GM23338 (cell line): ENCODE results near the gene KIF5A. TPM values are rescaled to one million over a fixed set of nuclear protein-coding genes. Genes with fewer than 3 reads are reported as not detected.

Experiments
- ATAC-seq: fragments of 200-7000 bp; cut with Tn5 transposase; 3 replicates; pipeline ENCODE4 v1.9.1; 2020
- DNase-seq: peaks from one replicate; pipeline ENCODE4 v3.0.0-alpha.2; 2015; ENCODE audit warnings: low spot score
- H2AFZ ChIP-seq: fragments of 200-600 bp; sonication (generic); 2 replicates; pipeline ENCODE4 v1.8.0; 2016; ENCODE audit warnings: antibody characterized with exemption, mild to moderate bottlenecking, moderate library complexity
- H3F3A ChIP-seq: fragments of 200-600 bp; sonication (generic); replicated peaks from 2 replicates; pipeline ENCODE4 v1.8.0; 2017; ENCODE audit warnings: antibody characterized with exemption, mixed run types, low read depth
- H3K27ac ChIP-seq: fragments of 200-600 bp; sonication (generic); 2 replicates; pipeline ENCODE4 v1.6.1; 2016; ENCODE audit warnings: low read depth
- H3K27me3 ChIP-seq: fragments of 200-600 bp; sonication (generic); 2 replicates; pipeline ENCODE4 v1.8.0; 2016; ENCODE audit warnings: mild to moderate bottlenecking, mixed run types, moderate library complexity; ENCODE audit not compliant: insufficient read depth
- H3K36me3 ChIP-seq: fragments of 200-600 bp; sonication (generic); 2 replicates; pipeline ENCODE4 v1.8.0; 2016; ENCODE audit warnings: mild to moderate bottlenecking; ENCODE audit not compliant: insufficient read depth
- H3K4me1 ChIP-seq: fragments of 200-600 bp; sonication (generic); 2 replicates; pipeline ENCODE4 v1.8.0; 2016; ENCODE audit warnings: mild to moderate bottlenecking, moderate library complexity; ENCODE audit not compliant: insufficient read depth
- H3K4me2 ChIP-seq: fragments of 200-600 bp; sonication (generic); 2 replicates; pipeline ENCODE4 v1.7.1; 2017; ENCODE audit warnings: mixed run types
- H3K4me3 ChIP-seq: fragments of 200-600 bp; sonication (generic); 2 replicates; pipeline ENCODE4 v1.6.1; 2016; ENCODE audit warnings: mixed run types
- H3K79me2 ChIP-seq: fragments of 200-600 bp; sonication (generic); replicated peaks from 2 replicates; pipeline ENCODE4 v1.8.0; 2017; ENCODE audit warnings: mild to moderate bottlenecking; ENCODE audit not compliant: insufficient read depth
- H3K9me2 ChIP-seq: fragments of 200-600 bp; sonication (generic); 2 replicates; pipeline ENCODE4 v1.8.0; 2017; ENCODE audit not compliant: insufficient read depth
- H4K20me1 ChIP-seq: fragments of 200-600 bp; sonication (generic); replicated peaks from 2 replicates; pipeline ENCODE4 v1.8.0; 2017; ENCODE audit warnings: mild to moderate bottlenecking; ENCODE audit not compliant: insufficient read depth
- H3K27ac Mint-ChIP-seq: 2 replicates; pipeline ENCODE4 v1.8.0; 2020; ENCODE audit warnings: inconsistent platforms, mild to moderate bottlenecking, moderate library complexity, mixed read lengths
- H3K27me3 Mint-ChIP-seq: 3 replicates; pipeline ENCODE4 v1.8.0; 2022; ENCODE audit warnings: low read depth, mild to moderate bottlenecking, moderate library complexity, mixed read lengths, inconsistent platforms; ENCODE audit not compliant: insufficient read depth, poor library complexity
- H3K36me3 Mint-ChIP-seq: 3 replicates; pipeline ENCODE4 v1.8.0; 2021; ENCODE audit warnings: low read depth, mild to moderate bottlenecking, inconsistent platforms, moderate library complexity, mixed read lengths
- H3K4me1 Mint-ChIP-seq: 3 replicates; pipeline ENCODE4 v1.8.0; 2020; ENCODE audit warnings: mild to moderate bottlenecking, inconsistent platforms, mixed read lengths
- H3K4me3 Mint-ChIP-seq: 3 replicates; pipeline ENCODE4 v1.8.0; 2021; ENCODE audit warnings: moderate library complexity, mild to moderate bottlenecking, inconsistent platforms, mixed read lengths
- H3K9me3 Mint-ChIP-seq: 3 replicates; pipeline ENCODE4 v1.8.0; 2020; ENCODE audit warnings: moderate library complexity, mild to moderate bottlenecking, inconsistent platforms, mixed read lengths
- EZH2phosphoT487 ChIP-seq: fragments of 200-600 bp; sonication (generic); IDR thresholded peaks from one replicate; pipeline ENCODE4 v1.8.1; 2018; ENCODE audit warnings: antibody characterized with exemption; ENCODE audit not compliant: unreplicated experiment
- JUNB ChIP-seq: IDR thresholded peaks from one replicate; pipeline ENCODE4 v1.6.1; 2016; ENCODE audit warnings: antibody characterized with exemption; ENCODE audit not compliant: unreplicated experiment
- POLR2AphosphoS5 ChIP-seq: IDR thresholded peaks from 2 replicates; pipeline ENCODE4 v1.6.1; 2016; ENCODE audit warnings: antibody characterized with exemption, low read depth
- REST ChIP-seq: IDR thresholded peaks from one replicate; pipeline ENCODE4 v1.6.1; 2018; ENCODE audit warnings: antibody characterized with exemption; ENCODE audit not compliant: unreplicated experiment
- STAT1 ChIP-seq: IDR thresholded peaks from one replicate; pipeline ENCODE4 v1.6.1; 2016; ENCODE audit warnings: antibody characterized with exemption; ENCODE audit not compliant: unreplicated experiment
- ZNF114 ChIP-seq: fragments of 250-450 bp; sonication (Bioruptor Pico); IDR thresholded peaks from 2 replicates; pipeline ENCODE4 v1.5.0; 2020; ENCODE audit warnings: mild to moderate bottlenecking, moderate library complexity
- ZNF331 ChIP-seq: fragments of 250-450 bp; sonication (Bioruptor Pico); IDR thresholded peaks from 2 replicates; pipeline ENCODE4 v1.5.0; 2020; ENCODE audit warnings: low read depth, mild to moderate bottlenecking, moderate library complexity
- ZNF462 ChIP-seq: fragments of 250-450 bp; sonication (Bioruptor Pico); IDR thresholded peaks from 2 replicates; pipeline ENCODE4 v1.5.0; 2020; ENCODE audit warnings: mild to moderate bottlenecking, moderate library complexity
- polyA plus RNA-seq: library from polyadenylated mRNA; unstranded; fragments of >200 nt; fragmentation: Nextera tagmentation; extraction: Ambion mirVana; gene quantifications from 2 replicates; pipeline ENCODE4 v1.2.1, GENCODE V29; 2016
- total RNA-seq: library from RNA; depleted of rRNA; stranded (reverse); fragments of >200 nt; shearing (Covaris generic); gene quantifications from 2 replicates; pipeline ENCODE4 v1.2.3, GENCODE V29; 2014

KIF5A gene
- total and polyA plus RNA-seq, 2 experiments from 2014 or later, result 11.1 to 21.3 TPM

- no peak for TF ChIP-seq ZNF331
- TF ChIP-seq ZNF114, result no peak
These were observed 30.7 kb upstream of the KIF5A start (continued) for GRCh38 chr12:57518920-57519795.

GRCh38 chr12:57519796-57520052 is 30.1 kb upstream of the KIF5A start:
- Histone ChIP-seq H3K79me2 (peaks cover 33% of the 10 kb centered on the region), H3K36me3 (peaks cover 31% of the 10 kb centered on the region), H2AFZ (no peak overlapping the region)

GRCh38 chr12:57520053-57520818 is 29.6 kb upstream of the KIF5A start, which contains the start of gene DDIT3:
Gene DDIT3, minus strand, starts transcription at chr12:57520514. Its CDS starts 3,108 bp downstream, at chr12:57517406.
- Histone ChIP-seq H3K4me3 (peak within 1 kb of the TSS; percentile 82), H2AFZ (peak within 1 kb of the TSS; percentile 41; the same call in 1 of the 2 replicates), H4K20me1 (peaks cover 38% of the 10 kb centered on the region), H3K4me1 (peaks cover 39% of the 10 kb centered on the region), H3K4me2 (peak within 1 kb of the TSS; percentile 99), H3F3A (peaks cover 71% of the 10 kb centered on the region), H3K79me2 (peaks cover 33% of the 10 kb centered on the region), H3K36me3 (peaks cover 26% of the 10 kb centered on the region), H3K27ac (peak within 1 kb of the TSS; percentile 98), H3K27me3 (no peaks in the 10 kb centered on the region), H3K9me2 (no peaks in the 10 kb centered on the region)
- Mint-ChIP-seq H3K4me1 (peaks cover 52% of the 10 kb centered on the region), H3K27me3 (peaks cover 51% of the 10 kb centered on the region), H3K4me3 (peak within 1 kb of the TSS; percentile 83), H3K27ac (peak within 1 kb of the TSS; percentile 99), H3K36me3 (peaks cover 51% of the 10 kb centered on the region), H3K9me3 (no peaks in the 10 kb centered on the region; the same call in 2 of the 3 replicates)
- peak; percentile 61 for ATAC-seq
- DNase-seq, result peak; percentile 99
- TF ChIP-seq ZNF462 (CRISPR knock-in tag) (no peak), REST (no peak), JUNB (peak; percentile 68), STAT1 (no peak), POLR2AphosphoS5 (peak; percentile 99), EZH2phosphoT487 (no peak)

More at GRCh38 chr12:57519796-57520052, 30.1 kb upstream of the KIF5A start:
- H3K9me3 Mint-ChIP-seq, result no peaks in the 10 kb centered on the region; the same call in 2 of the 3 replicates
- Histone ChIP-seq H4K20me1 (peaks cover 39% of the 10 kb centered on the region), H3F3A (peaks cover 76% of the 10 kb centered on the region), H3K4me3 (peak overlapping the region; percentile 77), H3K27ac (peak overlapping the region; percentile 98), H3K9me2 (no peaks in the 10 kb centered on the region), H3K4me2 (peak overlapping the region; percentile 99), H3K4me1 (peaks cover 39% of the 10 kb centered on the region), H3K27me3 (no peaks in the 10 kb centered on the region)
- peak; percentile 24 for ATAC-seq
- H3K36me3 Mint-ChIP-seq, result peaks cover 53% of the 10 kb centered on the region
- H3K4me1 Mint-ChIP-seq, result peaks cover 49% of the 10 kb centered on the region
- peak overlapping the region; percentile 83 for H3K4me3 Mint-ChIP-seq
- peaks cover 46% of the 10 kb centered on the region for H3K27me3 Mint-ChIP-seq
- peak overlapping the region; percentile 99 for H3K27ac Mint-ChIP-seq
- no peak for TF ChIP-seq ZNF114
- TF ChIP-seq EZH2phosphoT487, result no peak
- peak; percentile 72 for DNase-seq
